Activated gamma-delta T cell treated with Interleukin-2 at 50 U/mL for 16 hours (primary cell): Measurements from ENCODE around the gene DIP2C.
"Not testable (repeated sequence)": the region's sequence is repeated elsewhere in the genome, so short reads cannot be mapped to it uniquely, and the experiment has no call there.

Experiments used
- DNase-seq: peaks from one replicate; pipeline ENCODE4 v3.0.0-alpha.2; 2020

The DIP2C gene

DNA sequence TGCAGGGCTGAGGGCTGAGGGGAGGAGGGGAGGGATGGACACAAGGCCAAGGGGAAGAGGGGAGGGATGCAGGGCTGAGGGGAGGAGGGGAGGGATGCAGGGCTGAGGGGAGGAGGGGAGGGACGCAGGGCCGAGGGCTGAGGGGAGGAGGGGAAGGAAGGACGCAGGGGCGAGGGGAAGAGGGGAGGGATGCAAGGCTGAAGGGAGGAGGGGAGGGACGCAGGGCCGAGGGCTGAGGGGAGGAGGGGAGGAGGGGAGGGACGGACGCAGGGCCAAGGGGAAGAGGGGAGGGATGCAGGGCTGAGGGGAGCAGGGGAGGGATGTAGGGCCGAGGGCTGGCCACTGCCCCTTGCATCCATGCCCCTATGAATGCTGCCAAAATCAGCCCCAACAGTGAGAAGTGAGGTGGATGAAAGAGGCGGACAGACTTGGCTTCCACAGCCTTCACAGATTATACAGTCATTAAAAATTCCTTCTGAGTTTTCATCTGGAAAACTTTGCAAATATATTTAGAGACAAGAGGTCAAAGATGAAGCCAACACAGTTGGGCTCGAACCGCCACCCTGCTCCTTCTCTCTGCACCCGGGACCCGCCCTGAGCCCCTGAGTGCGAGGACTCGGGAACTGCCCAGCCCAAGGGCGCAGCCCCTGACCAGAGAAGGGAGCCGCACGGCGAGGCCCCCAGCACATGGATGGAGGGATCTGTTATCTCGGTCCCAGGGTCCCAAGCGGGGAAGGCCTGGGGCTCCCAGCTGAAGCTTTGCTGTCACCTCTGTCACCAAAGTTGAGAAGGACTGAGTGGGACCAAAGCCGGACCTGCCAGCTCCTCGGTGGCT, 65.8 kb downstream of the DIP2C start:
- no peak for DNase-seq

DNA sequence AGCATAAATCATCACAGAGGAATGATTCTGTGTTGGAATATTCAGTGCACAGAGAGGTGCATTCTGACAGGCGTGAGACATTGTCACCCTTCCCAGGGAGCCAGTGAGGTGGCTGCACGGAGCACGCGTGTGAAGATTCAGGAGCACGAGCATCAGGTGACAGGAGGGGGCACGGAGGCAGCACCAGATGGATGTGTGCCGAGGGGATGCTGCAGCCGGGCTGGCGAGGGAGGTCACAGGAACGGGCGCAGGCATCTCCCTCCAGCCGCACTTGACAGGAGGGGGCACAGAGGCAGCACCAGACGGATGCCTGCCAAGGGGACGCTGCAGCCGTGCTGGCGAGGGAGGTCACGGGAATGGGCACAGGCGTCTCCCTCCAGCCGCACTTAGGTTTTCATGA, 66.5 kb downstream of the DIP2C start:
- DNase-seq = no peak

DNA sequence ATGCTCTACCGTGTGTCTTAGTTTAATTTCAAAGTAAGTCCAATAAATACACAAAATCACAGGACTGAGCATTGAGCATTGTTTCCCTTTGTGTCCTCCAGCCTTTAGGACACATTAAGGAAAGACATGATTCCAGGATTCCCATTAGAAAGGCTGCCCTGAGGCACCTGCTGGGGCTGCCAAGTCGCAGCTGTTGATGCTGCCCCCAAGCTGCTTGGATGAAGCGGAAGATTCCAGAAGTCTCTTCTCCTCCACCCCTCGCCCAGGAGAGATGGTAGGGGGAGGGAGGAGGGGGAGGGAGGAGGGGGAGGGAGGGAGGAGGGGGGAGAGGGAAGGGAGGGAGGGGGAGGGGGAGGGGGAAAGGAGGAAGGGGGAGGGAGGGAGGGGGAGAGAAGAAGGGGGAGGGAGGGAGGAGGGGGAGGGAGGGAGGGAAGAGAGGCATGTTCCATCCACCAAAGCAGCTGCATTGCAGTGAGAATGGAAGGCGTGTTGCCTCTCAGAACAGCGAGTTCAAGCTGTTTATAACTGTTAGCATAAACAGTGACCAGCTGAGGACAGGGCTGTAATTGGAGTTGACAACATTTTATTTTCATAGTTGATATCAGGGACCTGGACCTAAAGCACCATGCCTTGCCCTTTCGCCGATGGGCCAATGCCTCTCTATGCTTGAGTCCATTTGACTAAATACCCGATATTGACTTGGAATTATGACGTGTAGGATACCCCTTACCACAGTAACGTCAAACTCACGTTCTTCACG, 67.3 kb downstream of the DIP2C start:
- DNase-seq = no peak

DNA sequence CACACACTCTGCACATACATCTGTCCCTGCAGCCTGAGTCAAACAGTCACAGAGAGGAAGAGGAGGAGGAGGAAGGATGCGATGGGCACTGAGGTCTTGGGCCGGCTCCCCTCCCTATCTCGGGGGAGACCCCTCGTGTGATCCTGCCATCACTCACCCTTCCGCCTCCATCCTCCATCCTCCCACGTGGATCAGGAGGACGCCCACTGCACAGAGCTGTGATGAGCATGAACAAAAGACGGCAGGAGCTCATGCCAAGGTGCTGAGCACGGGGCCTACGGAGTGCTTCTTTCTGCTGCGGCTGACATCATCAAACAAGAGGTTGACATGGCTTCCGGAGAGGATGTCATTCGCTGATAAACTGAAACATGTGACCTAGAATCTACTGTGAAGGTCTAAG, 68.0 kb downstream of the DIP2C start:
- no peak for DNase-seq

DNA sequence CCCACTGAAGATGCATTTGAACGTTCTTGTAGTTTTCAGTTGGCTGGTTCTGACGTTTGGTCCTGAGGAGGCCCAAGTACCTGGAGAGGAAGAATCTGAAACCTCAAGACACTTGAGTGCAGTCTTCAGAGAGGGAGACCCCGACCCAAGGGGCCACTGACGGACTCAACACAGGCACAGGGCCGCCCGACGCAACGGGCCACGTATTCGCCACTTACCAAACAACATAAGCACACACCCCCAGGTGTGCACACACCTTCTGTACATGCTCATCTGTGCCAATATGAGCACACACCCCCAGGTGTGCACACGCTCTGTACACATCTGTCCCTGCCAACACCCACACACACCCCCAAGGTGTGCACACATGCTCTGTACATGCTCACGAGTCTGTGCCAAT, 68.5 kb downstream of the DIP2C start:
- DNase-seq = no peak

DNA sequence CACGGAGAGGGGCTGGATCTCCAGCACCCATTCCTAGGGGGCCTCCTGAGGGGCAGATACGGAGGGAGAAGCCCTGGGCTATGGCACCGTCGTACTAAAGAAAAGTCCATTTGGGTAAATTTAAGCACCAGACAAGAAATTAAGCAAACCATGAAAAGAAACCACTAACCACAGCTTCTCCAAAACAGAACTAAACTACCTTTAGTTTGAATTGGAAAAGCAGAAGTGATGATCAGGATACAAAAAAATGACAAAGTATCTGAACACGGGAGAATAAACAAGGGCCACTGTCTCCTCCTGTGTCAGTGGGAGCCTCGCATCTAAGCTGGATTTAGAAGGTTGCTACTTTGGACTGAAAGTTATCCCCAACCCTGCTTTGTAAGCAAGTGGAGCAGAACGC, 69.1 kb downstream of the DIP2C start:
- no peak for DNase-seq

DNA sequence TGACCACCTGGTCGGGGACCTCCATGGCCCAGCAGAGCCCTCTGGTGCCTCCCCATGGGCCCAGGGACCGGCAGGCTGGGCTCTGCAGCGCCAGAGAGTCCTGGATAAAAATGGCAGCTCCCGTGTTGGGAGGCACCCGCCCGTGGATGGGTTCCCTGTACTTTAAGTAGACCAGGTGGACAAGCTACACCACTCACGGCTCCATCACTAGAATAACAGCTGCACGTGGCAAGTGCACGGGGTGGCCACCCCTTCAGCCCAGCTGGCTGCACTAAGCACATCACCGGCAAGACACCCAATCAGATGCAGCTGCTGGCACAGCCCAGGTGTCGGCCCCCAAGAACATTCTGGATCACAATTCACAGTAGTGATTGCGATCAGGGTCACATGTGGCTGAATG, 69.8 kb downstream of the DIP2C start:
- no peak for DNase-seq

DNA sequence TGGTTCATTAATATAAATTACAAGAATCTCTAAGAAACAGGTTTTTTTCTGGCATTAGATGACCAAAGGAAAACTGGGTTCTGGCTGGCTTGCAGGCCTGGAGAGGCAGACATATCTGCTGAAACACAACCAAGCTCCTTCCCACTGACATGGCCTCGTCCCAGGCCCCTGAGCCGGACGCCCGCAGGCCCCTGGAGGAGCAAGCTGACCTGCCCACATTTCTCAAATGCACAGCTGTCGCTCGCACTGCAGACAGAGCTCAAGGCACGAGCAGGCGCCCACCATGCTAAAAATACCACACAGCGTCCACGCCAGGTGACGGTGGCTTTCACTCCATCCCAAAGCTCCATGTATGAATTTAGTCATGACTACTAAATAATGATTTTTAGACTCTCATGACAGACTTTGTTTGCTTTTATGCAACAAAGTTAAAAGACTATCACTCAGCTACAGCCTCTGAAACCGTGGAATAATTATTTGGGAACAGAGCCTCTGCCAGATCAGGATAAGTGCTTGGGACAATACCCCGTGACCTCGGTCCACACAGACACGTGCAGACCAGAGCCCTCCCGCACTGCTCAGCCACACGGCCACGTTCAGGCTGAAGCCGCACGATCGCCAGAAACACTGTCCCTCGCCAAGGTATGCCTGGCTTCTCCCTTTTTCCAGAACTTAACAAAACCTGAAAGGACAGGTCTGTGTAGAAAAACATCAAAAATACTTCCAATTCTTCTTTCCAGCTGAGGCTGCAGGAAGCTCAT, 71.1 kb downstream of the DIP2C start:
- DNase-seq = no peak

DNA sequence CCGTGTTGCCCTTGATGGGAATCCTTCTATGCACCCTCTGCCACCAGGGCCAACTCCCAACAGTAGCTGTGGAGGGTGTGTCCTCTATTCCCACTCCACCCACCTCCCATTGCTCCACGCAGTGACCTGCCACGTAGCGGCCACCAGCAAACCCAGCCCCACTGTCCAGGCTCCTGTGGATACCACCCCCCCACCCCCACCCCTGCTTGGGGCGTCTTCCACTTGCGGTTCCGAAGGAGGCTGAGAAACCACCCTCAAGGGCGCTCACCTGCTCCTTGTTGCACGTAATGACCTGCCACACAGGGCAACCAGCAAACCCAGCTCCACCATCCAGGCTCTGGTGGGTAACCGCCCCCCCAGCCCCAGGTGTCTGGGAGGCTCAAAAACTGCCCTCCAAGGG, 72.0 kb downstream of the DIP2C start:
- no peak for DNase-seq

DNA sequence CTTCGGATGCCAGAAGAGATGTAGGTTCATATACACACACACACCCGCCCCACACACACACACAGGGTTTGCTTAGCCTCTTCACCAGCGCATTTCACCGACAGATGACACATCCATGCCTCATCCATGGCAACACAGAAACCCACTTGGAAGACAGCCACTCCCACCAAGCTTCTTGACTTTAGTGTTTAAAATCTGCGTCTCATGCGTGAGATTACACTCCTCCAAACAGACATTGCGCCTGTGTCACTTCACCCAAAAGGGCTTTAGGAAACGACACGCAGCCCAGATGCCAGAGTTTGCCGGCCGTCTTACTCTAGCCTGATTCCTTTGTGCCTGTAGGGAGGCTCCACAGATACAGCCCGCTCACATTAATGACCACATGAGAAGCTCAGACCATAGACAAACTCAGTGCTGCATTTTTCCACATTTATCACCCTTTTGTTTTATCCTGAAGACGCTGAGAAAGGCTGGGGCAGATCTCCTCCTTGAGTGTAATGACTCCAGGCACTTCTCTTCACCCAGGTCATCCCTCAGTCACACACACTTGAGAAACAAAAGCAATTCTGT, 73.8 kb downstream of the DIP2C start:
- DNase-seq = no peak

DNA sequence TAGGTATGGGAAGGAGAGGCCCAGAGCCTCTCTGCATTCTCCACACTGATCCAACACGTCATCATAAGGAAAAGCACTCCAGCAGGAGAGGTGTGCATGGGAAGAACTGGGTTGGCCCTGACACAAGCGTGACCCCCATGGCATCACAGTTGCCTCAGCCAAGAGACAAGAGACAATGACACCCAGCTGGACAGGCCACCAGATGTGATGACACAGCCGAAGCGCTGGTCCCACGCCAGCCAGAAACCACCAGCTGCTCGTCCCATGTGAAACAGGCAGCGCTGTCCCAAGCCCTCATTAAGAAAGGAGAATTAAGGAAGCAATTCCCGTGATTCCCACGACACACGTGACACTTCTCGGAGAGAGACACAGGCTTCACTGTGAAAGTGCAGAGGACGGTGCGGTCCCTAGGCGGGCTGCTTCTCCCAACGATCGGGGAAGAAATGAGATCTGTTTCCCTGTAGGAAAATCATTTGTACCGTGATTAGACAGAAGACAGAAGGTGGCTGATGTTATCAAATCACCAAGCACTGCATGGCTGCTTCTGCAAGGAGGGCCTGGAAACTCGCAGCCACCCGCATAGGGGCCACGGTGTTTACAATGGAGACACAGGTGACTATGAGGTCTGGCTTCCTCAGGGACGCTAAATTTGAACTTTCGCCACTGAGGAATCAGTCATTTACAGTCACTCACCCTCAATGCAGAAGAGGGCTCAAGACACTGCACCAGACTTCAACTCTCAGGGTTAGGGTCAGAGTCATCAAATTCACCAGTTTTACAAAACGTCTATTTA, 74.5 kb downstream of the DIP2C start:
- DNase-seq = no peak

DNA sequence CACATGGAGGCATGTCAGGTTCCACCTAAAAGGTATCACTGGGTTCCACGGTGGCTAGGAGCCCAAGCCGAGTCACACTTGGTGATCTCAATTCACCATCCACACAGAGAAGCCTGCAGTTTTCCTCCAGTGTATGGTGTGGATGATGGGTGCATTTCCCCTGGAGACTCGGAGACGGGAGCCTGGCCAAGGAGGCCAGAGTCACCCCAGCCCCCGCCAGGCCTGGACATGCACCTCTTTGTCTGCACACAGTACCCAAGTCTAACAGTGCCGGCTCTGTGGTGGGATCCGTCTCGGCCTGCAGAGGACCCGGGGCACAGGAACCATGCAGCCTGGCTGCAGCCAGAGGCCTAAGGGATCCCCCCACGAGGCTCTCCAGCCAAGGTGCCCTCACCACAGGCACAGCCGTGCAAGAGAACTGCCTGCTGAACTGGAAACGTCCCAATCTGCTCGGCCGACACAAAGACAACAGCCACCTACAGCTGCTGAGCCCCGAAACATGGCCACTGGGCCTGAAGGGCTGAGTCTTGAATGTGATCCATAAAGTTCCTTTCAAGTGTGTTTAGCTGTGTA, 75.2 kb downstream of the DIP2C start:
- DNase-seq = no peak

DNA sequence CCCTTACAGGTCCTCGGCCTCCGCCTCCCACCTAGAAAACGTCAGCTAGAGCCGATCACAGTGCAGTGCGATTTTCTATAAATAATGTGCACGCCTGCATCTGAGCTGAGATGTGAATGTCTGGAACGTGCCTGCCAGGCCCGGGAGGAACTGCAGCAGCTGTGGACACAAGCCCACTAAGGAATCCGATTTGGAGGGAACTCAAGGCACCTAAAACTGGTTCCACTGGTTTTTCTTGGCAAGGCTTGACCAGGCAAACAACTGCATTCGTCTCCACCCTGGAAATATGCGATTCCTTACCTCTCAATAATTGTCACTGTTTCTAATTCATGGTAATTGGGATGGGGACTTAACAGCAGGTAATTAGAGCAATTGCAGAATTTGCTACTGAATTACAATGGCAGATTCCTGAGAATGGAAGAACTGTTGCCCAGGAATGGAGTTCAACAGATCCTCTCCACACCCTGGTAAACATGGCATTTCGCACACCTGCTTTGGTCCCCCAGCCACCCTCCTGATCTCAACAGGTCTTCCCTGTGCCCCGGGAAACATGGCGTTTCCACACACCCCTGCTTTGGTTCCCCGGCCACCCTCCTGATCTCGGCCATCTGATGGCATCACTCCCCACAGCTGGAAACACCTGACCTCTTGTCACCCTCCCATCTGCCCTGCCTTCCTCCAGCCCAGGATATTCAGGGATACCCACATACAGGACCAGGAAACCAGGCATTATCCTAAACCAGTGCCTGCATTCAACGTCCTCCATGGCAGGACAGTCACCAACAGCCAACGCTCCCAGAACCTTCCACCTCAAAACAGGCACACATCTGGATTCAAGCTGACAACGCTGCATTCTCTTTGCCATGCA, 76.0 kb downstream of the DIP2C start:
- no peak for DNase-seq

DNA sequence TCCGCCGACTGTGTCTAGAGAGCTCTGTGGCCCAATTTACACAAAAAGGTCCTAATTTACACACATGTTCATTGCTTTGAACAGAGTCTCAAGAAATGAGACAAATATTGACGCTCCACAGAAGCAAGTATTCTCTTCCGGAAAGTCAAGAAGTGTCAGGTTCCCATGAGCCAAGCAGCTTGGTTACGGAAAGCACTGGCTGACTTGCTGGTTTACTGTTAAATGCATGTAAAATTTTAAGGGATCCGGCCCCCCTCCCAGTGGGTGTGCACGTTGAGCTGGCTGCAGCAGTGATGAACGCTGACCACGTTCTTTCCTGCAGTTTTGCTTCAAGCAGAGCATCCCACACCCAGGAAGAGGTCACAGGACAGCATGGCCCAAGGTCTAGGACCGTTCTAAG, 76.8 kb downstream of the DIP2C start:
- DNase-seq = no peak

DNA sequence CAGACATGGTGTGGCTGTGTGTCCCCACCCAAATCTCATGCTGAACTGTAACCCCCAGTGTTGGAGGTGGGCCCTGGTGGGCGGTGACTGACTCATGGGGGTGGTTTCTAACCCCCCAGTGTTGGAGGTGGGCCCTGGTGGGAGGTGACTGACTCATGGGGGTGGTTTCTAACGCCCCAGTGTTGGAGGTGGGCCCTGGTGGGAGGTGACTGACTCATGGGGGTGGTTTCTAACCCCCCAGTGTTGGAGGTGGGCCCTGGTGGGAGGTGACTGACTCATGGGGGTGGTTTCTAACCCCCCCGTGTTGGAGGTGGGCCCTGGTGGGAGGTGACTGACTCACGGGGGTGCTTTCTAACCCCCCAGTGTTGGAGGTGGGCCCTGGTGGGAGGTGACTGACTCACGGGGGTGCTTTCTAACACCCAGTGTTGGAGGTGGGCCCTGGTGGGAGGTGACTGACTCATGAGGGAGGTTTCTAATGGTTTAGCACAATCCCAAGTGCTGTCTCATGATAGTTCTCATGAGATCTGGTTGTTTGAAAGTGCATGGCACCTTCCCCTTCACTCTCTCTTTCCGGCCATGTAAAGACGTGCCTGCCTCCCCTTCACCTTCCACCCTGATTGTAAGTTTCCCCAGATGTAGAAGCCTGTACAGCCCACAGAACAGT, 78.7 kb downstream of the DIP2C start:
- not testable (repeated sequence) for DNase-seq

DNA sequence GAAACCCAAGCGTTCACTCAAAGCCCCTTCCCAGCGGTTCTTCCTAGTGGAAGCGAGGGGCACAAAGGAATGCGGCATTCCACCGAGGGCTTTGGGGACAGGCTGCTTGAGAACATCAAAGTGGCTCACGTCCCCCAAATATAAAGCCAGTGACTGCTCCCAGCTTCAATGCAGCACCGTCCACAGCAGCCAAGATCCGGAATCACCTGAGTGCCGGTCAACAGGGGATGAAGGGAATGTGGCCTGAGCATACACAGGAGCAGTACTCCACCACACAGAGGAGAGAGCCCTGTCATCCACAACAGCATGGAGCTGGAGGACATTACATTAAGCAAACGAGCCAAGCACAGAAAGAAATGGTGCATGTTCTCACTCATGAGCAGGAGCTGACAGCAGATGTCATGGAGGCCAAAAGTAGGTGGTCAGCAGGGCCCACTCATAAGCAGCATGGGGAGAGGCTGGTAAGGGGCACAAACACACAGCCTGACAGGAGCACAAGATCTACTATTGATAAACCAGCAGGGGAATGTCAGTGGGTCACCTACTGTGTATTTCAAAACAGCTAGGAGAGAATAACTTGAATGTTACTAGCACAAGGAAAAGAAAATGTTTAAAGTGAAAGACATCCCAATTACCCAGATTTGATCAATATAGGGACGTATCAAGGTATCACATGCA, 79.5 kb downstream of the DIP2C start:
- DNase-seq = no peak

DNA sequence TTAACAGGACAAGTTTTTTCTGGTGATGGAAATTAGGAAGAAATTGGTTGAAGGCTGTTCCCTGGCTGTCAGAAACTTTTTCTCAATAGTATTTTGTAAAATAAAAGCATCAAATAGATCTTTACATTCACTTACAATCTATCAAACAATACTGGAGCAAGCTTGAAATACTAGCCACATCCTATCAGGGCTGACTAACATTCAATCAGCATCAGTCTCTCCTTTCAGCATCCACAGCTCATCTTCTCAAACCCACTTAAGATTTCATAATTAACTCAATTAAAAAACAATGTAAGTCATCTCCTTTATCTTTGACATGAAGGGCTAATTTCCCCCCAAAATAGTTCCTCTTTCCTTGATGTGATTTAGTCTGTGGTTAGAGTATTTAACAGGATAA, 80.2 kb downstream of the DIP2C start:
- no peak for DNase-seq

DNA sequence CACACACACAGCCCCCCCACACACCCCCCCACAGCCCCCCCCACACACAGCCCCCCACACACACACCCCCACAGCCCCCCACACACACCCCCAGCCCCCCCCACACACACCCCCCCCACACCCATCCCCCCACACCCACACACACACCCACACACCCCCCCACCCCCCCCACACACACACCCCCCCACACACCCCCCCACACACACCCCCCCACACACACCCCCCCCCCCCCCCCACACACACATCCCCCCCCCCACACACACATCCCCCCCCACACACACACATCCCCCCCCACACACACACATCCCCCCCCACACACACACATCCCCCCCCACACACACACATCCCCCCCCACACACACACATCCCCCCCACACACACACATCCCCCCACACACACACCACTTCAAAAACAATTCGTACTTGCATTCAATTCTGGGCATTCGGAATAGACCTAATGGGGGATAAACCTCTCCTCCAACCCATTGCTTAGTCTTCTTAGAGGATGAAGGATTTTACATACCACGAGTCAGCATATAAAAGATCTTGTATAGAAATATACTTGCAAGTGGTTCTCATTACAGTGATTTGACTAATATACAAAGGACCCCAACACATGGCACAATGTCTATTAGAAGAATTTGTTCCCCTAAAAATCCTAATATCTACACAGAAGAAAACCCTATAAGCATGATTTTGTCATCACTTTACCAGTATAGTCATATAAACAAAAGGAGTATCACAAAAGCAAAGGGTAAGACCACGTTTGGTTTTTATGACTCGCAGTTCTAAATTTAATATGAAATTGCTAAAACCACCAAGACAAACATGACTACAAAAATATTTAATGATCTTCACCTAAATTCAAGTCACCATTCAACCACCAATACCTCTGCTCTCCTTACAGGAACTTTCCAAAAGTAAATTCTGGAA, 80.9 kb downstream of the DIP2C start:
- DNase-seq = no peak
